Measurements from ENCODE around the gene LCLAT1.
"Not testable (repeated sequence)": the region's sequence is repeated elsewhere in the genome, so short reads cannot be mapped to it uniquely, and the experiment has no call there.

Gene LCLAT1

GRCh38 chr2:30466216-30466615 is 19.2 kb downstream of the LCLAT1 start:
- TF ChIP-seq CTCF (IDR thresholded peaks at IDR 0.05; ENCODE audit: extremely low read depth, insufficient read depth, missing control alignments), result no peak
- DNase-seq (ENCODE audit: low spot score), result no peak
- in situ Hi-C loops (cut with MboI; ENCODE audit: low pct_unique_long_range_greater_than_20kb, low sequenced_read_pairs, unreplicated experiment), result no loop called here

GRCh38 chr2:30467062-30467826 is 20.2 kb downstream of the LCLAT1 start:
- DNase-seq (ENCODE audit: low spot score); in situ Hi-C loops (cut with MboI; ENCODE audit: low pct_unique_long_range_greater_than_20kb, low sequenced_read_pairs, unreplicated experiment): not testable (repeated sequence)

- DNase-seq (ENCODE audit: low spot score), result no peak
- in situ Hi-C loops (cut with MboI; ENCODE audit: low pct_unique_long_range_greater_than_20kb, low sequenced_read_pairs, unreplicated experiment), result no loop called here
- no peak for TF ChIP-seq CTCF (IDR thresholded peaks at IDR 0.05; ENCODE audit: extremely low read depth, insufficient read depth, missing control alignments)
Measured at GRCh38 chr2:30470426-30470825, 23.4 kb downstream of the LCLAT1 start.

GRCh38 chr2:30472326-30472725 is 25.3 kb downstream of the LCLAT1 start:
- in situ Hi-C loops (cut with MboI; ENCODE audit: low pct_unique_long_range_greater_than_20kb, low sequenced_read_pairs, unreplicated experiment), result no loop called here
- DNase-seq (ENCODE audit: low spot score), result no peak
- TF ChIP-seq CTCF (IDR thresholded peaks at IDR 0.05; ENCODE audit: extremely low read depth, insufficient read depth, missing control alignments), result no peak

- in situ Hi-C loops (cut with MboI; ENCODE audit: low pct_unique_long_range_greater_than_20kb, low sequenced_read_pairs, unreplicated experiment), result no loop called here
- no peak for DNase-seq (ENCODE audit: low spot score)
- TF ChIP-seq CTCF (IDR thresholded peaks at IDR 0.05; ENCODE audit: extremely low read depth, insufficient read depth, missing control alignments), result no peak
Measured at GRCh38 chr2:30475542-30475941, 28.5 kb downstream of the LCLAT1 start.

- no peak for DNase-seq (ENCODE audit: low spot score)
- in situ Hi-C loops (cut with MboI; ENCODE audit: low pct_unique_long_range_greater_than_20kb, low sequenced_read_pairs, unreplicated experiment), result no loop called here
- no peak for TF ChIP-seq CTCF (IDR thresholded peaks at IDR 0.05; ENCODE audit: extremely low read depth, insufficient read depth, missing control alignments)
Measured at GRCh38 chr2:30476636-30477035, 29.6 kb downstream of the LCLAT1 start.

- TF ChIP-seq CTCF (IDR thresholded peaks at IDR 0.05; ENCODE audit: extremely low read depth, insufficient read depth, missing control alignments), result no peak
- no peak for DNase-seq (ENCODE audit: low spot score)
- in situ Hi-C loops (cut with MboI; ENCODE audit: low pct_unique_long_range_greater_than_20kb, low sequenced_read_pairs, unreplicated experiment), result no loop called here
Measured at GRCh38 chr2:30480703-30481322, 33.8 kb downstream of the LCLAT1 start.

Measured in GM13977 (cell line).